HCT116 (cell line): ENCODE results near the gene JADE1. TPM values are rescaled to one million over a fixed set of nuclear protein-coding genes. Genes with fewer than 3 reads are reported as not detected.

Experiments used
- ATAC-seq: fragments of 200-7000 bp; cut with Tn5 transposase; 2 replicates; pipeline ENCODE4 v1.9.1; 2020; ENCODE audit warnings: mild to moderate bottlenecking, moderate library complexity
- BruUV-seq: library from RNA; stranded (reverse); fragments of 400-500 nt; replicated peaks from 2 replicates; lab custom pipeline; 2021; lab: Mats Ljungman, UMichigan
- CTCF ChIA-PET: fragments of 300-600 bp; sonication (Branson Sonifier 250); formaldehyde crosslinking; loops from one replicate; lab custom pipeline; 2021; ENCODE audit warnings: antibody characterized with exemption; lab: Charles Lee
- POLR2A ChIA-PET: fragments of 300-600, 350-600 bp; sonication (Branson Sonifier 250); formaldehyde crosslinking; loops from one replicate; lab custom pipeline; 2021; ENCODE audit warnings: antibody characterized with exemption; lab: Charles Lee
- RAD21 ChIA-PET, 2 experiments: fragments of 300-600 bp; sonication (Branson Sonifier 250); formaldehyde crosslinking; loops; one replicate each; lab custom pipeline; 2023; ENCODE audit warnings: low total read pairs in 2 of 2; ENCODE audit not compliant: uncharacterized antibody in 2 of 2, unreplicated experiment in 2 of 2, low non-redundant PET in 1 of 2; lab: Charles Lee
- DNase-seq: peaks from one replicate; pipeline ENCODE4 v3.0.0-alpha.2; 2010; ENCODE audit warnings: low read depth, low spot score
- H2AFZ ChIP-seq: fragments of 200-600 bp; shearing (Covaris generic), sonication (generic); 2 replicates; pipeline ENCODE4 v1.6.1; 2017; ENCODE audit warnings: low read depth, mixed run types, mixed read lengths, antibody characterized with exemption, low read length; ENCODE audit not compliant: poor library complexity, severe bottlenecking
- H3K27ac ChIP-seq: 2 replicates; pipeline ENCODE4 v1.5.1; 2012; ENCODE audit warnings: low read depth, low read length
- H3K27me3 ChIP-seq: fragments of 200-600 bp; sonication (generic); 2 replicates; pipeline ENCODE4 v1.6.1; 2016; ENCODE audit warnings: mixed run types, low read length, mixed read lengths; ENCODE audit not compliant: insufficient read depth
- H3K36me3 ChIP-seq, 2 experiments: fragments of 200-500 bp in 1 of 2; fragments of 200-600 bp in 1 of 2; sonication (Bioruptor generic) in 1 of 2; sonication (generic) in 1 of 2; 2 replicates each; pipeline versions ENCODE4 v1.5.1 to v1.6.1; 2014 to 2016; ENCODE audit warnings: low read length in 2 of 2, inconsistent platforms in 1 of 2, mixed read lengths in 1 of 2, mixed run types in 1 of 2; ENCODE audit not compliant: insufficient read depth in 2 of 2, control insufficient read depth in 1 of 2
- H3K4me1 ChIP-seq, 2 experiments: fragments of 200-600 bp in 1 of 2; sonication (generic) in 1 of 2; 2 replicates each; pipeline versions ENCODE4 v1.5.1 to v1.6.1; 2012 to 2017; ENCODE audit warnings: low read length in 2 of 2, inconsistent platforms in 1 of 2, mild to moderate bottlenecking in 1 of 2, mixed read lengths in 1 of 2, mixed run types in 1 of 2, moderate library complexity in 1 of 2; ENCODE audit not compliant: insufficient read depth in 2 of 2, control insufficient read depth in 1 of 2
- H3K4me2 ChIP-seq: fragments of 200-600 bp; sonication (generic); 2 replicates; pipeline ENCODE4 v1.6.1; 2017; ENCODE audit warnings: mixed run types, low read length, mixed read lengths
- H3K4me3 ChIP-seq, 2 experiments: fragments of 200-600 bp in 1 of 2; sonication (generic) in 1 of 2; replicated peaks in 1 of 2; 2 replicates each; pipeline ENCODE4 v1.5.1; 2011 to 2016; ENCODE audit warnings: low read length in 2 of 2, control low read depth in 1 of 2, low read depth in 1 of 2, mild to moderate bottlenecking in 1 of 2, mixed read lengths in 1 of 2, mixed run types in 1 of 2
- H3K79me2 ChIP-seq: fragments of 200-600 bp; sonication (generic); 2 replicates; pipeline ENCODE4 v1.6.1; 2017; ENCODE audit warnings: mild to moderate bottlenecking, mixed run types, low read length, moderate library complexity, mixed read lengths; ENCODE audit not compliant: insufficient read depth
- H3K9ac ChIP-seq: fragments of 200-600 bp; sonication (generic); 2 replicates; pipeline ENCODE4 v1.6.1; 2016; ENCODE audit warnings: low read length, mixed read lengths
- H3K9me2 ChIP-seq: fragments of 200-600 bp; sonication (generic), shearing (Covaris generic); 2 replicates; pipeline ENCODE4 v1.6.1; 2017; ENCODE audit warnings: mixed run types, mild to moderate bottlenecking, moderate library complexity; ENCODE audit not compliant: insufficient read depth
- H3K9me3 ChIP-seq, 2 experiments: fragments of 200-500 bp in 1 of 2; fragments of 200-600 bp in 1 of 2; sonication (Bioruptor generic) in 1 of 2; sonication (generic) in 1 of 2; 2 replicates each; pipeline ENCODE4 v1.6.1; 2014 to 2017; ENCODE audit warnings: low read length in 2 of 2, mixed read lengths in 2 of 2, inconsistent platforms in 1 of 2, low read depth in 1 of 2, mild to moderate bottlenecking in 1 of 2, mixed run types in 1 of 2, moderate library complexity in 1 of 2; ENCODE audit not compliant: control insufficient read depth in 1 of 2, insufficient read depth in 1 of 2
- H4K20me1 ChIP-seq: fragments of 200-600 bp; sonication (generic), shearing (Covaris generic); 2 replicates; pipeline ENCODE4 v1.6.1; 2017; ENCODE audit warnings: mixed run types, mild to moderate bottlenecking, moderate library complexity; ENCODE audit not compliant: insufficient read depth
- ATF3 ChIP-seq: IDR thresholded peaks from 2 replicates; pipeline ENCODE4 v1.6.1; 2012
- CBX3 ChIP-seq: IDR thresholded peaks from 2 replicates; pipeline ENCODE4 v1.6.1; 2012; ENCODE audit warnings: low read depth
- CTCF ChIP-seq, 3 experiments: fragments of 200-600 bp in 1 of 3; sonication (generic) in 1 of 3; IDR thresholded peaks in 2 of 3; conservative IDR thresholded peaks in 1 of 3; 2 replicates each; pipeline ENCODE4 v1.5.1; 2012 to 2017; ENCODE audit warnings: low read depth in 2 of 3, low read length in 2 of 3, antibody characterized with exemption in 1 of 3, borderline replicate concordance in 1 of 3, control low read depth in 1 of 3, mild to moderate bottlenecking in 1 of 3, mixed read lengths in 1 of 3, mixed run types in 1 of 3, moderate library complexity in 1 of 3; ENCODE audit not compliant: insufficient read depth in 1 of 3
- EZH2 ChIP-seq: fragments of 200-600 bp; sonication (generic); IDR thresholded peaks from 2 replicates; pipeline ENCODE4 v1.6.1; 2017; ENCODE audit warnings: antibody characterized with exemption, mixed run types
- EZH2phosphoT487 ChIP-seq: fragments of 200-600 bp; IDR thresholded peaks from 2 replicates; pipeline ENCODE4 v1.6.1; 2018; ENCODE audit warnings: antibody characterized with exemption, borderline replicate concordance
- FOSL1 ChIP-seq: IDR thresholded peaks from 2 replicates; pipeline ENCODE4 v1.6.1; 2012; ENCODE audit warnings: low read depth
- JUND ChIP-seq: IDR thresholded peaks from 2 replicates; pipeline ENCODE4 v1.6.1; 2012
- MAX ChIP-seq: IDR thresholded peaks from 2 replicates; pipeline ENCODE4 v1.6.1; 2012
- POLR2AphosphoS5 ChIP-seq: IDR thresholded peaks from 2 replicates; pipeline ENCODE4 v1.6.1; 2011; ENCODE audit warnings: mild to moderate bottlenecking, low read depth, low read length, moderate library complexity
- REST ChIP-seq: IDR thresholded peaks from 2 replicates; pipeline ENCODE4 v1.6.1; 2012; ENCODE audit warnings: low read depth
- SRF ChIP-seq: IDR thresholded peaks from 2 replicates; pipeline ENCODE4 v1.6.1; 2012; ENCODE audit warnings: low read depth
- TCF7L2 ChIP-seq: IDR thresholded peaks from 2 replicates; pipeline ENCODE4 v1.7.0; 2011; ENCODE audit warnings: borderline replicate concordance, inconsistent platforms; ENCODE audit not compliant: insufficient read depth, insufficient read length; ENCODE audit errors: extremely low read depth
- ZNF274 ChIP-seq: fragments of 200-500 bp; sonication (Bioruptor generic); IDR thresholded peaks from 2 replicates; pipeline ENCODE4 v1.6.1; 2014; ENCODE audit warnings: mild to moderate bottlenecking, low read depth, low read length, inconsistent platforms
- intact Hi-C: fragments of 100-400 bp; cut with micrococcal nuclease; formaldehyde crosslinking; loops from 2 replicates; pipeline ENCODE4 v1.10.0; 2022
- total RNA-seq: library from RNA; stranded (reverse); gene quantifications from one replicate; pipeline ENCODE4 v1.2.1, GENCODE V29; 2021; ENCODE audit not compliant: unreplicated experiment
- TF ChIP-seq, protein P1 (sequence below): IDR thresholded peaks from 2 replicates; pipeline ENCODE4 v1.6.1; 2011; ENCODE audit warnings: mild to moderate bottlenecking, low read length, moderate library complexity; ENCODE audit not compliant: insufficient replicate concordance; ENCODE audit errors: extremely low read depth

JADE1 gene
- total RNA-seq, 1 experiment from 2014 or later = 26.5 TPM

DNA sequence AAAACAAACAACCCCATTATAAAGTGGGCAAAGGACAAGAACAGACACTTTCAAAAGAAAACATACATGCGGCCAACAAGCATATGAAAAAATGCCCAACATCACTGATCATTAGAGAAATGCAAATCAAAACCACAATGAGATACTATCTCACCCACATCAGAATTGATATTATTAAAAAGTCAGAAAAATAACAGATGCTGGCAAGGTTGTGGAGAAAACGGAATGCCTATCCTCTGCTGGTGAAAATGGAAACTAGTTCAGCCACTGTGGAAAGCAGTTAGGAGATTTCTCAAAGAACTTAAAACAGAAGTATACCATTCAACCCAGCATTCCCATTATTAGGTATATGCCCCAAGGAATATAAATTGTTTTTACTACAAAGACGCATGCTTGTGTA is 112.5 kb downstream of the JADE1 start:
- H3K9ac ChIP-seq = no peak overlapping the region
- H3K4me3 ChIP-seq = no peak overlapping the region
- H3K27ac ChIP-seq = no peak overlapping the region
- DNase-seq = no peak
- POLR2A ChIA-PET = no interaction called here
- H3K36me3 ChIP-seq = no peaks in the 10 kb centered on the region
- no peaks in the 10 kb centered on the region for H3K27me3 ChIP-seq
- H3K9me2 ChIP-seq = no peaks in the 10 kb centered on the region
- TF ChIP-seq CBX3 (no peak), MAX (no peak), FOSL1 (no peak), CTCF (IDR thresholded peaks at IDR 0.05 in 2 of 3, conservative IDR thresholded peaks at IDR 0.05 in 1 of 3; ENCODE audit: borderline replicate concordance in 1 of 3, insufficient read depth in 1 of 3, low read depth in 2 of 3, low read length in 2 of 3) (no peak), JUND (no peak), POLR2AphosphoS5 (no peak), EZH2 (no peak), EZH2phosphoT487 (no peak), ZNF274 (no peak), ATF3 (no peak), SRF (no peak), REST (no peak), TCF7L2 (no peak)
- TF ChIP-seq, protein P1, sequence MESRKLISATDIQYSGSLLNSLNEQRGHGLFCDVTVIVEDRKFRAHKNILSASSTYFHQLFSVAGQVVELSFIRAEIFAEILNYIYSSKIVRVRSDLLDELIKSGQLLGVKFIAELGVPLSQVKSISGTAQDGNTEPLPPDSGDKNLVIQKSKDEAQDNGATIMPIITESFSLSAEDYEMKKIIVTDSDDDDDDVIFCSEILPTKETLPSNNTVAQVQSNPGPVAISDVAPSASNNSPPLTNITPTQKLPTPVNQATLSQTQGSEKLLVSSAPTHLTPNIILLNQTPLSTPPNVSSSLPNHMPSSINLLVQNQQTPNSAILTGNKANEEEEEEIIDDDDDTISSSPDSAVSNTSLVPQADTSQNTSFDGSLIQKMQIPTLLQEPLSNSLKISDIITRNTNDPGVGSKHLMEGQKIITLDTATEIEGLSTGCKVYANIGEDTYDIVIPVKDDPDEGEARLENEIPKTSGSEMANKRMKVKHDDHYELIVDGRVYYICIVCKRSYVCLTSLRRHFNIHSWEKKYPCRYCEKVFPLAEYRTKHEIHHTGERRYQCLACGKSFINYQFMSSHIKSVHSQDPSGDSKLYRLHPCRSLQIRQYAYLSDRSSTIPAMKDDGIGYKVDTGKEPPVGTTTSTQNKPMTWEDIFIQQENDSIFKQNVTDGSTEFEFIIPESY = no peak
- TF ChIP-seq, all 23 proteins: peak for 0
- ATAC-seq = no peak
- intact Hi-C loops = no loop called here
- no peaks in the 10 kb centered on the region for H3K4me1 ChIP-seq
- no TSS peak for BruUV-seq
- no peaks in the 10 kb centered on the region for H4K20me1 ChIP-seq
- H3K9me3 ChIP-seq = 0 out of 4 replicates have a peak, but pooled peaks cover 0 to 4% of the 10 kb centered on the region in 2 experiments
- H3K79me2 ChIP-seq = no peaks in the 10 kb centered on the region
- ChIA-PET RAD21 (no interaction called here), CTCF (no interaction called here)
- H3K4me2 ChIP-seq = no peak overlapping the region
- H2AFZ ChIP-seq = no peak overlapping the region
